ENCODE results near the gene FOCAD.

FOCAD gene

GRCh38 chr9:20987521-20987920 lies 303.5 kb downstream of the FOCAD start:
- TF ChIP-seq POU2F2 (IDR thresholded peaks at IDR 0.05; ENCODE audit: low read depth, low read length) (no peak), SPI1 (IDR thresholded peaks at IDR 0.05; ENCODE audit: low read depth, low read length) (peak; percentile 27; the same call in 1 of the 2 replicates)
- no peak for FAIRE-seq
- DNase-seq (ENCODE audit: insufficient read length, low spot score) = no peak

GRCh38 chr9:20988061-20988460 lies 304.0 kb downstream of the FOCAD start:
- DNase-seq (ENCODE audit: insufficient read length, low spot score) = no peak
- TF ChIP-seq POU2F2 (IDR thresholded peaks at IDR 0.05; ENCODE audit: low read depth, low read length) (no peak), POLR2AphosphoS5 (IDR thresholded peaks at IDR 0.05; ENCODE audit: low read depth, low read length) (no peak), PAX5 (IDR thresholded peaks at IDR 0.05; ENCODE audit: insufficient read depth, low read length, severe bottlenecking) (no peak), TAF1 (IDR thresholded peaks at IDR 0.05; ENCODE audit: low read depth, low read length) (no peak), POLR2A (IDR thresholded peaks at IDR 0.05; ENCODE audit: low read depth, low read length) (no peak), SPI1 (IDR thresholded peaks at IDR 0.05; ENCODE audit: low read depth, low read length) (no peak)
- peak; percentile 41 for FAIRE-seq

GRCh38 chr9:20988671-20989315 lies 304.7 kb downstream of the FOCAD start:
- FAIRE-seq (peak; percentile 41), DNase-seq (ENCODE audit: insufficient read length, low spot score) (no peak)
- TF ChIP-seq TAF1 (IDR thresholded peaks at IDR 0.05; ENCODE audit: low read depth, low read length) (no peak), POU2F2 (IDR thresholded peaks at IDR 0.05; ENCODE audit: low read depth, low read length) (no peak), SPI1 (IDR thresholded peaks at IDR 0.05; ENCODE audit: low read depth, low read length) (no peak), POLR2AphosphoS5 (IDR thresholded peaks at IDR 0.05; ENCODE audit: low read depth, low read length) (no peak), POLR2A (IDR thresholded peaks at IDR 0.05; ENCODE audit: low read depth, low read length) (no peak), PAX5 (IDR thresholded peaks at IDR 0.05; ENCODE audit: insufficient read depth, low read length, severe bottlenecking) (no peak)

- FAIRE-seq (peak; percentile 63), DNase-seq (ENCODE audit: insufficient read length, low spot score) (no peak)
- TF ChIP-seq TAF1 (IDR thresholded peaks at IDR 0.05; ENCODE audit: low read depth, low read length) (no peak), SPI1 (IDR thresholded peaks at IDR 0.05; ENCODE audit: low read depth, low read length) (0 out of 2 replicates have a peak, but pooled peaks have one; percentile 31), POU2F2 (IDR thresholded peaks at IDR 0.05; ENCODE audit: low read depth, low read length) (no peak)
Observed at GRCh38 chr9:20989923-20990341, 305.9 kb downstream of the FOCAD start.

GRCh38 chr9:20990867-20991266 lies 306.8 kb downstream of the FOCAD start:
- DNase-seq (ENCODE audit: insufficient read length, low spot score) = no peak
- no peak for TF ChIP-seq POU2F2 (IDR thresholded peaks at IDR 0.05; ENCODE audit: low read depth, low read length)
- TF ChIP-seq PAX5 (IDR thresholded peaks at IDR 0.05; ENCODE audit: insufficient read depth, low read length, severe bottlenecking) = no peak
- no peak for TF ChIP-seq TAF1 (IDR thresholded peaks at IDR 0.05; ENCODE audit: low read depth, low read length)
- TF ChIP-seq POLR2A (IDR thresholded peaks at IDR 0.05; ENCODE audit: low read depth, low read length) = no peak
- TF ChIP-seq POLR2AphosphoS5 (IDR thresholded peaks at IDR 0.05; ENCODE audit: low read depth, low read length) = no peak
- no peak for TF ChIP-seq SPI1 (IDR thresholded peaks at IDR 0.05; ENCODE audit: low read depth, low read length)
- FAIRE-seq = no peak

GRCh38 chr9:20994486-20994885 lies 310.4 kb downstream of the FOCAD start:
- TF ChIP-seq POLR2AphosphoS5 (IDR thresholded peaks at IDR 0.05; ENCODE audit: low read depth, low read length) (no peak), SPI1 (IDR thresholded peaks at IDR 0.05; ENCODE audit: low read depth, low read length) (no peak), POLR2A (IDR thresholded peaks at IDR 0.05; ENCODE audit: low read depth, low read length) (no peak), PAX5 (IDR thresholded peaks at IDR 0.05; ENCODE audit: insufficient read depth, low read length, severe bottlenecking) (no peak), POU2F2 (IDR thresholded peaks at IDR 0.05; ENCODE audit: low read depth, low read length) (no peak), TAF1 (IDR thresholded peaks at IDR 0.05; ENCODE audit: low read depth, low read length) (no peak)
- FAIRE-seq = peak; percentile 84
- no peak for DNase-seq (ENCODE audit: insufficient read length, low spot score)

- TF ChIP-seq POU2F2 (IDR thresholded peaks at IDR 0.05; ENCODE audit: low read depth, low read length) (no peak), TAF1 (IDR thresholded peaks at IDR 0.05; ENCODE audit: low read depth, low read length) (no peak), POLR2AphosphoS5 (IDR thresholded peaks at IDR 0.05; ENCODE audit: low read depth, low read length) (no peak), PAX5 (IDR thresholded peaks at IDR 0.05; ENCODE audit: insufficient read depth, low read length, severe bottlenecking) (no peak), SPI1 (IDR thresholded peaks at IDR 0.05; ENCODE audit: low read depth, low read length) (0 out of 2 replicates have a peak, but pooled peaks have one; percentile 10)
- FAIRE-seq (no peak), DNase-seq (ENCODE audit: insufficient read length, low spot score) (no peak)
Observed at GRCh38 chr9:20995616-20996015, 311.6 kb downstream of the FOCAD start.

- TF ChIP-seq POU2F2 (IDR thresholded peaks at IDR 0.05; ENCODE audit: low read depth, low read length) (no peak), POLR2AphosphoS5 (IDR thresholded peaks at IDR 0.05; ENCODE audit: low read depth, low read length) (no peak), POLR2A (IDR thresholded peaks at IDR 0.05; ENCODE audit: low read depth, low read length) (no peak), TAF1 (IDR thresholded peaks at IDR 0.05; ENCODE audit: low read depth, low read length) (no peak), PAX5 (IDR thresholded peaks at IDR 0.05; ENCODE audit: insufficient read depth, low read length, severe bottlenecking) (no peak), SPI1 (IDR thresholded peaks at IDR 0.05; ENCODE audit: low read depth, low read length) (no peak)
- no peak for DNase-seq (ENCODE audit: insufficient read length, low spot score)
- FAIRE-seq = peak; percentile 59
Observed at GRCh38 chr9:20996809-20997208, 312.8 kb downstream of the FOCAD start.

- peak; percentile 98 for TF ChIP-seq SPI1 (IDR thresholded peaks at IDR 0.05; ENCODE audit: low read depth, low read length)
- no peak for TF ChIP-seq PAX5 (IDR thresholded peaks at IDR 0.05; ENCODE audit: insufficient read depth, low read length, severe bottlenecking)
- DNase-seq (ENCODE audit: insufficient read length, low spot score) (no peak), FAIRE-seq (peak; percentile 87)
Observed at GRCh38 chr9:20997503-20998076, 313.5 kb downstream of the FOCAD start.

- DNase-seq (ENCODE audit: insufficient read length, low spot score) (no peak), FAIRE-seq (no peak)
- no peak for TF ChIP-seq SPI1 (IDR thresholded peaks at IDR 0.05; ENCODE audit: low read depth, low read length)
- TF ChIP-seq POLR2A (IDR thresholded peaks at IDR 0.05; ENCODE audit: low read depth, low read length) = no peak
- no peak for TF ChIP-seq POLR2AphosphoS5 (IDR thresholded peaks at IDR 0.05; ENCODE audit: low read depth, low read length)
- no peak for TF ChIP-seq POU2F2 (IDR thresholded peaks at IDR 0.05; ENCODE audit: low read depth, low read length)
- TF ChIP-seq PAX5 (IDR thresholded peaks at IDR 0.05; ENCODE audit: insufficient read depth, low read length, severe bottlenecking) = no peak
- TF ChIP-seq TAF1 (IDR thresholded peaks at IDR 0.05; ENCODE audit: low read depth, low read length) = no peak
Observed at GRCh38 chr9:21001581-21001980, 317.5 kb downstream of the FOCAD start.

All from GM12891 (cell line).